Measurements from ENCODE around the gene DRAM1.

- no peak for TF ChIP-seq CTCF (IDR thresholded peaks at IDR 0.05)
- no peak for TF ChIP-seq POLR2A (IDR thresholded peaks at IDR 0.05)
Measured at GRCh38 chr12:101925361-101925760, 48.0 kb downstream of the DRAM1 start.
